ENCODE results near the gene NLRX1.
"Not testable (repeated sequence)": the region's sequence is repeated elsewhere in the genome, so short reads cannot be mapped to it uniquely, and the experiment has no call there.

Gene NLRX1

GRCh38 chr11:119222308-119222707 lies 53.8 kb downstream of the NLRX1 start:
- DNase-seq = no peak

- DNase-seq = no peak
Measured at GRCh38 chr11:119222891-119223290, 54.4 kb downstream of the NLRX1 start.

- no peak for DNase-seq
Measured at GRCh38 chr11:119223856-119224255, 55.3 kb downstream of the NLRX1 start.

- not testable (repeated sequence) for DNase-seq
Measured at GRCh38 chr11:119228535-119229287, 60.2 kb downstream of the NLRX1 start.

GRCh38 chr11:119229288-119229672 lies 60.8 kb downstream of the NLRX1 start:
- DNase-seq = no peak

GRCh38 chr11:119229741-119230140 lies 61.2 kb downstream of the NLRX1 start:
- DNase-seq = no peak

Data from activated CD4-positive, alpha-beta T cell treated with anti-CD3 and anti-CD28 coated beads, Interleukin-10, Interleukin-2, amounts not matched to agents 100 ng/mL and 50 ng/mL, durations not matched to agents 16 hours and 8 hours (primary cell).